ENCODE measurements around the gene CFAP61. TPM values are rescaled to one million over a fixed set of nuclear protein-coding genes. Genes with fewer than 3 reads are reported as not detected.

Gene CFAP61
- polyA plus RNA-seq, 1 of the 3 experiments (the other 2 are of a cell fraction): 0.26 TPM

DNA sequence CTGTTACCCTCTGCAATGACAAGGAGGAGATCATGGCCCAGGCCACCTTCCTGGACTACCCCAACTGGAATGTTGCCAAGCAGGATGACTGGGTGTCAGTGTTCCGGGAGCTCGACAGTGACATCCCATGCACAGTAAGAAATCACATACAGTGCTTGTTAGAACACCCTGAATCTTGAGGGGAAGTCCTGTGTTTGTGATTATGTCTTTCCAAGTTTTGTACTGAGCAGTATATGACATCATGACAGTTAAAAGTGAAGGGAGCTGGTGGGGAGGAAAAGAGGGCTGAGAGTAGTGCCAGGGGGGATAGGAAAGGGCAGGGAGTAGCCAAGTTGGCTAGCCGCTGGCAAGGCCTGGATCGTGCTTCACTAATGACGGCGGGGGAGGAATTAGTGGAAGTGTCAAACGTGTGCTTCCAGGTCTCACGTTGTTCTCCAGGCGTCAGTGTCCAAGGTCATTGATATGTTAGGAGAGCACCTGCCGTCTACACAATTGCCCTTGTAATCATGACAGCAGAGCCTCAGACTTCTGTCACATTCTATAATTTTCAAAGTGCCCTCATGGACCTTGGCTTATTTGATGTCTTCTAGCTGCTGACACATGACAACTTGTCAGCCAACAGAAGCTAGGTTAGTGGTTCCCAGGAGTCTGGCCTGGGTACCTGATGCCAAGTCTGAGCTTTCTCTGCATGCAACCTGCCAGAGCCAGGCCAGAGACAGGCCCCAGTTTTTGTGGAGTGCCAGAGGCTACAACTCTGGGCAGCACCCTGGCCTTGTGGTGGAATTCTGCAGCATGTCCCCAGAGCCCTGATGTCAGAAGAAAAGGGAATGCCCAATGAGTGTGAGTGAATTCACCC is 18.8 kb downstream of the CFAP61 start:
- CTCF ChIA-PET: interaction anchor here (1.1 to 2.3 kb wide), 4 partner anchors 13 to 523 kb away, joined by 3 to 14 read pairs (median 6); partner anchors contain the start of genes CFAP61 and CRNKL1
- TF ChIP-seq PBX3 (IDR thresholded peaks at IDR 0.05): no peak
- TF ChIP-seq, protein P1, sequence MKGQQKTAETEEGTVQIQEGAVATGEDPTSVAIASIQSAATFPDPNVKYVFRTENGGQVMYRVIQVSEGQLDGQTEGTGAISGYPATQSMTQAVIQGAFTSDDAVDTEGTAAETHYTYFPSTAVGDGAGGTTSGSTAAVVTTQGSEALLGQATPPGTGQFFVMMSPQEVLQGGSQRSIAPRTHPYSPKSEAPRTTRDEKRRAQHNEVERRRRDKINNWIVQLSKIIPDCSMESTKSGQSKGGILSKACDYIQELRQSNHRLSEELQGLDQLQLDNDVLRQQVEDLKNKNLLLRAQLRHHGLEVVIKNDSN (IDR thresholded peaks at IDR 0.05; ENCODE audit: borderline replicate concordance, low read depth): no peak
- TF ChIP-seq ELF1 (IDR thresholded peaks at IDR 0.05): no peak
- TF ChIP-seq CHD2 (IDR thresholded peaks at IDR 0.05; ENCODE audit: low read length, partially characterized antibody): no peak
- no peak for TF ChIP-seq MXI1 (IDR thresholded peaks at IDR 0.05; ENCODE audit: low read depth, low read length)
- TF ChIP-seq MEF2A (IDR thresholded peaks at IDR 0.05; ENCODE audit: borderline replicate concordance, low read depth): no peak
- TF ChIP-seq FOSL2 (IDR thresholded peaks at IDR 0.05; ENCODE audit: borderline replicate concordance, low read depth): no peak
- TF ChIP-seq RAD21 (IDR thresholded peaks at IDR 0.05; ENCODE audit: low read length): no peak
- no peak for TF ChIP-seq RXRA (IDR thresholded peaks at IDR 0.05; ENCODE audit: borderline replicate concordance, low read depth)
- TF ChIP-seq GABPA (IDR thresholded peaks at IDR 0.05; ENCODE audit: low read depth): no peak
- TF ChIP-seq, protein P2, sequence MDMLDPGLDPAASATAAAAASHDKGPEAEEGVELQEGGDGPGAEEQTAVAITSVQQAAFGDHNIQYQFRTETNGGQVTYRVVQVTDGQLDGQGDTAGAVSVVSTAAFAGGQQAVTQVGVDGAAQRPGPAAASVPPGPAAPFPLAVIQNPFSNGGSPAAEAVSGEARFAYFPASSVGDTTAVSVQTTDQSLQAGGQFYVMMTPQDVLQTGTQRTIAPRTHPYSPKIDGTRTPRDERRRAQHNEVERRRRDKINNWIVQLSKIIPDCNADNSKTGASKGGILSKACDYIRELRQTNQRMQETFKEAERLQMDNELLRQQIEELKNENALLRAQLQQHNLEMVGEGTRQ (IDR thresholded peaks at IDR 0.05; ENCODE audit: borderline replicate concordance, low read depth, low read length): no peak
- no peak for TF ChIP-seq YY1 (IDR thresholded peaks at IDR 0.05; ENCODE audit: low read depth)
- no peak for TF ChIP-seq SIN3A (IDR thresholded peaks at IDR 0.05; ENCODE audit: borderline replicate concordance, low read depth, low read length)
- H3K79me2 ChIP-seq (ENCODE audit: insufficient read depth): no peaks in the 10 kb centered on the region

DNA sequence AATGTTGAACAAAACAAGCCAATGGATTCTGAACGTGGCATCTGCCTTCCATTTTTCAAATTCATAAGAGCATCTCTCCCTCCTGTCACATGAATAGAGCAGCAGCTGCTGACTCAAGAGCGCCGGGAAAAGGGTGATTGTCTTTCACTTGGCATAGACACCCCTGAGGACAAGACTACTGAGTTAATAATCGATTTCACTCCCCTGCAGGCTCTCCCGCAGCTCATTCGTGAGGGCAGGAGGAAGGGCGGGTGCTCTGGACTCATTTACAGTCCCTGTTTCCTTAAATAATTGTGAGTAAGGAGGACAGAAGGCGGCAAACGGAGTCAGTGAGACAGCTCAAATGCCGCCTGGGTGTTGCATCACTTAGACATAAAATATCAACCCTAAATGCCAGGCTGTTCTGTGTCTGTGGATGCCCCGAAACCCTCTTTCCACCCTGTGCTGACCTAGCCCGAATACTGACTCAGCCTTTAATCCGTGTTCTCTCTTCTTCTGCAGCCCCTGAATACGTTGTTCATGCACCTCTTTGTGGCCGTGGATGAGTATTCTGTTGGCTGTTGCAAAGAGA is 21.6 kb downstream of the CFAP61 start:
- H3K79me2 ChIP-seq (ENCODE audit: insufficient read depth): no peaks in the 10 kb centered on the region
- no peaks in the 10 kb centered on the region; a peak in 1 of 4 replicates for H3K4me1 ChIP-seq (ENCODE audit: control insufficient read depth in 1 of 2, insufficient read depth in 2 of 2, low read depth in 1 of 2, low read length in 1 of 2)
- POLR2A ChIA-PET: no interaction called here
- no peak overlapping the region for H3K27ac ChIP-seq (ENCODE audit: low read depth in 2 of 2, low read length in 1 of 2)
- no peaks in the 10 kb centered on the region for H3K9me3 ChIP-seq
- no peak overlapping the region for H3K4me2 ChIP-seq
- WGBS (ENCODE audit: low lambda C conversion rate): 43% methylated on average over 15 of the region's 15 CpGs
- H3K4me3 ChIP-seq (ENCODE audit: low read depth in 2 of 2, low read length in 1 of 2): no peak overlapping the region
- H3K9me2 ChIP-seq: no peaks in the 10 kb centered on the region
- no peak for DNase-seq
- no peaks in the 10 kb centered on the region for H4K20me1 ChIP-seq (ENCODE audit: insufficient read depth)
- H3K9ac ChIP-seq: no peak overlapping the region
- H3K27me3 ChIP-seq (ENCODE audit: insufficient read depth): no peaks in the 10 kb centered on the region
- H3K36me3 ChIP-seq (replicated peaks in 1 of 2; ENCODE audit: control insufficient read depth in 1 of 2, insufficient read depth in 2 of 2, low read length in 1 of 2): no peaks in the 10 kb centered on the region
- CTCF ChIA-PET: interaction anchor here (2.8 to 2.9 kb wide), 2 partner anchors 10 to 521 kb away, joined by 10 to 14 read pairs; no protein-coding TSS in a partner anchor
- no peaks in the 10 kb centered on the region for H3F3A ChIP-seq (replicated peaks; ENCODE audit: insufficient read depth)
- no peak overlapping the region for H2AFZ ChIP-seq (ENCODE audit: low read depth)
- TF ChIP-seq EZH2phosphoT487 (IDR thresholded peaks at IDR 0.05; ENCODE audit: borderline replicate concordance, low read depth) (no peak), EP300 (IDR thresholded peaks at IDR 0.05; ENCODE audit: borderline replicate concordance in 1 of 2, low read depth in 1 of 2, low read length in 1 of 2) (no peak), ELF1 (IDR thresholded peaks at IDR 0.05) (no peak), NRF1 (IDR thresholded peaks at IDR 0.05; ENCODE audit: low read depth, low read length) (no peak), RCOR1 (IDR thresholded peaks at IDR 0.05; ENCODE audit: low read length) (no peak), CHD2 (IDR thresholded peaks at IDR 0.05; ENCODE audit: low read length, partially characterized antibody) (no peak), SMC3 (IDR thresholded peaks at IDR 0.05; ENCODE audit: low read depth, low read length) (no peak)
- TF ChIP-seq, protein P3, sequence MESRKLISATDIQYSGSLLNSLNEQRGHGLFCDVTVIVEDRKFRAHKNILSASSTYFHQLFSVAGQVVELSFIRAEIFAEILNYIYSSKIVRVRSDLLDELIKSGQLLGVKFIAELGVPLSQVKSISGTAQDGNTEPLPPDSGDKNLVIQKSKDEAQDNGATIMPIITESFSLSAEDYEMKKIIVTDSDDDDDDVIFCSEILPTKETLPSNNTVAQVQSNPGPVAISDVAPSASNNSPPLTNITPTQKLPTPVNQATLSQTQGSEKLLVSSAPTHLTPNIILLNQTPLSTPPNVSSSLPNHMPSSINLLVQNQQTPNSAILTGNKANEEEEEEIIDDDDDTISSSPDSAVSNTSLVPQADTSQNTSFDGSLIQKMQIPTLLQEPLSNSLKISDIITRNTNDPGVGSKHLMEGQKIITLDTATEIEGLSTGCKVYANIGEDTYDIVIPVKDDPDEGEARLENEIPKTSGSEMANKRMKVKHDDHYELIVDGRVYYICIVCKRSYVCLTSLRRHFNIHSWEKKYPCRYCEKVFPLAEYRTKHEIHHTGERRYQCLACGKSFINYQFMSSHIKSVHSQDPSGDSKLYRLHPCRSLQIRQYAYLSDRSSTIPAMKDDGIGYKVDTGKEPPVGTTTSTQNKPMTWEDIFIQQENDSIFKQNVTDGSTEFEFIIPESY (IDR thresholded peaks at IDR 0.05; ENCODE audit: borderline replicate concordance, low read depth): no peak

More for the DNA sequence above, 18.8 kb downstream of the CFAP61 start:
- no peaks in the 10 kb centered on the region for H3K9me2 ChIP-seq
- no peak overlapping the region for H3K4me3 ChIP-seq (ENCODE audit: low read depth in 2 of 2, low read length in 1 of 2)
- H2AFZ ChIP-seq (ENCODE audit: low read depth): no peak overlapping the region
- no peaks in the 10 kb centered on the region for H3K36me3 ChIP-seq (replicated peaks in 1 of 2; ENCODE audit: control insufficient read depth in 1 of 2, insufficient read depth in 2 of 2, low read length in 1 of 2)
- H3K4me1 ChIP-seq (ENCODE audit: control insufficient read depth in 1 of 2, insufficient read depth in 2 of 2, low read depth in 1 of 2, low read length in 1 of 2): no peaks in the 10 kb centered on the region; a peak in 1 of 4 replicates
- no peaks in the 10 kb centered on the region for H3K9me3 ChIP-seq
- no peak overlapping the region for H3K27ac ChIP-seq (ENCODE audit: low read depth in 2 of 2, low read length in 1 of 2)
- no peaks in the 10 kb centered on the region for H3K27me3 ChIP-seq (ENCODE audit: insufficient read depth)
- POLR2A ChIA-PET: no interaction called here
- no peaks in the 10 kb centered on the region for H3F3A ChIP-seq (replicated peaks; ENCODE audit: insufficient read depth)
- H3K4me2 ChIP-seq: no peak overlapping the region
- DNase-seq: no peak
- no peak overlapping the region for H3K9ac ChIP-seq
- no peaks in the 10 kb centered on the region for H4K20me1 ChIP-seq (ENCODE audit: insufficient read depth)
- 55% methylated on average over 10 of the region's 10 CpGs for WGBS (ENCODE audit: low lambda C conversion rate)
